Fibroblast of lung (primary cell): ENCODE results near the gene NLGN1.

Source experiments
- CTCF ChIP-seq, 2 donors: IDR thresholded peaks in 1 of 2; conservative IDR thresholded peaks in 1 of 2; 1 replicate in 1 of 2; 2 replicates in 1 of 2; pipeline ENCODE4 v1.5.1; 2011 to 2012; ENCODE audit warnings: low read length in 2 of 2, control low read depth in 1 of 2, inconsistent platforms in 1 of 2, low read depth in 1 of 2, mild to moderate bottlenecking in 1 of 2
- EZH2 ChIP-seq: IDR thresholded peaks from 2 replicates; pipeline ENCODE4 v1.5.1; 2012; ENCODE audit warnings: low read length, control low read depth, mild to moderate bottlenecking; ENCODE audit errors: missing control alignments

GRCh38 chr3:173826901-173827609 is 429.5 kb downstream of the NLGN1 start:
- no peak for TF ChIP-seq CTCF (conservative IDR thresholded peaks at IDR 0.05 in 1 of 2, IDR thresholded peaks at IDR 0.05 in 1 of 2; ENCODE audit: low read depth in 1 of 2, low read length in 2 of 2)
- TF ChIP-seq EZH2: no peak
